ENCODE results near the gene SLC50A1. TPM values are rescaled to one million over a fixed set of nuclear protein-coding genes. Genes with fewer than 3 reads are reported as not detected.

The SLC50A1 gene
- total RNA-seq, 1 donor from 2014 or later = 27.8 TPM

- no peak overlapping the region for H3K4me3 Mint-ChIP-seq
- TF ChIP-seq, protein P1, sequence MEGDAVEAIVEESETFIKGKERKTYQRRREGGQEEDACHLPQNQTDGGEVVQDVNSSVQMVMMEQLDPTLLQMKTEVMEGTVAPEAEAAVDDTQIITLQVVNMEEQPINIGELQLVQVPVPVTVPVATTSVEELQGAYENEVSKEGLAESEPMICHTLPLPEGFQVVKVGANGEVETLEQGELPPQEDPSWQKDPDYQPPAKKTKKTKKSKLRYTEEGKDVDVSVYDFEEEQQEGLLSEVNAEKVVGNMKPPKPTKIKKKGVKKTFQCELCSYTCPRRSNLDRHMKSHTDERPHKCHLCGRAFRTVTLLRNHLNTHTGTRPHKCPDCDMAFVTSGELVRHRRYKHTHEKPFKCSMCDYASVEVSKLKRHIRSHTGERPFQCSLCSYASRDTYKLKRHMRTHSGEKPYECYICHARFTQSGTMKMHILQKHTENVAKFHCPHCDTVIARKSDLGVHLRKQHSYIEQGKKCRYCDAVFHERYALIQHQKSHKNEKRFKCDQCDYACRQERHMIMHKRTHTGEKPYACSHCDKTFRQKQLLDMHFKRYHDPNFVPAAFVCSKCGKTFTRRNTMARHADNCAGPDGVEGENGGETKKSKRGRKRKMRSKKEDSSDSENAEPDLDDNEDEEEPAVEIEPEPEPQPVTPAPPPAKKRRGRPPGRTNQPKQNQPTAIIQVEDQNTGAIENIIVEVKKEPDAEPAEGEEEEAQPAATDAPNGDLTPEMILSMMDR (conservative IDR thresholded peaks at IDR 0.05) = no peak
- H3K27me3 Mint-ChIP-seq = peaks cover 18% of the 10 kb centered on the region
- H3K4me1 Mint-ChIP-seq (ENCODE audit: unreplicated experiment) = peaks cover 4% of the 10 kb centered on the region
- DNase-seq (ENCODE audit: extremely low spot score, unreplicated experiment) = no peak
- H3K9me3 Mint-ChIP-seq = no peaks in the 10 kb centered on the region
- no peak overlapping the region for H3K27ac Mint-ChIP-seq
- H3K36me3 Mint-ChIP-seq = no peaks in the 10 kb centered on the region
These were observed 27.4 kb upstream of the SLC50A1 start for GRCh38 chr1:155108296-155108695.

GRCh38 chr1:155110381-155110780, 25.3 kb upstream of the SLC50A1 start:
- TF ChIP-seq, protein P1 (conservative IDR thresholded peaks at IDR 0.05) = no peak
- H3K36me3 Mint-ChIP-seq = no peaks in the 10 kb centered on the region
- no peaks in the 10 kb centered on the region for H3K9me3 Mint-ChIP-seq
- H3K4me3 Mint-ChIP-seq = no peak overlapping the region
- H3K27me3 Mint-ChIP-seq = peaks cover 10% of the 10 kb centered on the region
- no peak for DNase-seq (ENCODE audit: extremely low spot score, unreplicated experiment)
- peaks cover 4% of the 10 kb centered on the region for H3K4me1 Mint-ChIP-seq (ENCODE audit: unreplicated experiment)
- H3K27ac Mint-ChIP-seq = no peak overlapping the region

DNA sequence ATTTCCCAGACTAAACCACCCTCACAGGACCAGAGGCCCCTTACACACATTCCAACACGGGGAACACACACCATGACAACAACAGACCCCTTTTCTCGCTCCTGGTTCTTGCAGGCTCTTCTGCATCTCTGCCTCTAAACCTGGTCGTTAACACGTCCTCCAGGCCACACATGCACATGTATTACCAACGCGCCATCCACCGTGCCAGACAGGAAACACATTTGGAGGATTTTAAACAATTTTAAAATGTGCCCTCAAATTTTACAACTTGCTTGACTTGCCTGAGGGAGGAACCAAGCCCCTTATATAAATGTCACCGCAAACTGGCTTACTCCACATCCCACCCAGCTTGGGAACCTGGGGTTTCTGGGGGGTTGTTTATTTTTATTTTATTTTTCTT, 24.8 kb upstream of the SLC50A1 start:
- TF ChIP-seq, protein P1 (conservative IDR thresholded peaks at IDR 0.05) = no peak
- H3K4me1 Mint-ChIP-seq (ENCODE audit: unreplicated experiment) = peaks cover 4% of the 10 kb centered on the region
- no peak overlapping the region for H3K4me3 Mint-ChIP-seq
- no peaks in the 10 kb centered on the region for H3K9me3 Mint-ChIP-seq
- H3K27ac Mint-ChIP-seq = no peak overlapping the region
- DNase-seq (ENCODE audit: extremely low spot score, unreplicated experiment) = no peak
- H3K27me3 Mint-ChIP-seq = peaks cover 6% of the 10 kb centered on the region
- no peaks in the 10 kb centered on the region for H3K36me3 Mint-ChIP-seq

DNA sequence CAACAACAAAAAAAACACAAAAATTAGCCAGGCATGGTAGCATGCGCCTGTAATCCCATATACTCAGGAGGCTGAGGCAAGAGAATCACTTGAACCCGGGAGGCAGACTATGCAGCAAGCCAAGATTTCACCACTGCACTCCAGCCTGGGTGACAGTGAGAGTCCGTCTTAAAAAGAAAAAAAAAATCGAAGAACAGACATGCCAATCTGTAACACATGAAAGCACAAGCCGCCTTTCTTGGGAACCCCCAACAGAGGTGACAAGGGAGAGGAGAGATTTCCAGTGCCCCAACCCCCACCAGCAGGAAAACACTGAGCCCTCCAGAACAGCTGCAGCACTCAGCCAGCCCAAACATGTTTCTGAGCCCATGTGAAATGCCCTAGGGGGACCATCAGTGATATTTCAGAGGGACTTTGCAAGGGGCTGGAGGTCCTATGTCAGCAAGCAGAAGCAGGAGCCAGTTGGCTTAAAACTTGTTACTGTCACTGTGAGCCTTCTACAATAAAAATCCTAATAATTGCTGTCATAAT, 22.1 kb upstream of the SLC50A1 start:
- DNase-seq (ENCODE audit: extremely low spot score, unreplicated experiment) = no peak
- TF ChIP-seq, protein P1 (conservative IDR thresholded peaks at IDR 0.05) = no peak
- Mint-ChIP-seq H3K27me3 (peaks cover 15% of the 10 kb centered on the region), H3K9me3 (no peaks in the 10 kb centered on the region), H3K27ac (peak overlapping the region; percentile 39), H3K4me1 (ENCODE audit: unreplicated experiment) (peaks cover 4% of the 10 kb centered on the region), H3K36me3 (no peaks in the 10 kb centered on the region), H3K4me3 (no peak overlapping the region)

- Mint-ChIP-seq H3K4me3 (no peak overlapping the region), H3K36me3 (no peaks in the 10 kb centered on the region), H3K4me1 (ENCODE audit: unreplicated experiment) (peaks cover 2% of the 10 kb centered on the region), H3K27me3 (peaks cover 27% of the 10 kb centered on the region), H3K9me3 (no peaks in the 10 kb centered on the region), H3K27ac (no peak overlapping the region)
- no peak for DNase-seq (ENCODE audit: extremely low spot score, unreplicated experiment)
- TF ChIP-seq, protein P1 (conservative IDR thresholded peaks at IDR 0.05) = no peak
These were observed 19.4 kb upstream of the SLC50A1 start for GRCh38 chr1:155116113-155116764.

All from type B pancreatic cell (in vitro differentiated cells).